HCT116 (cell line): ENCODE results near the gene FAM174A. TPM values are rescaled to one million over a fixed set of nuclear protein-coding genes. Genes with fewer than 3 reads are reported as not detected.

ENCODE experiments used
- ATAC-seq: fragments of 200-7000 bp; cut with Tn5 transposase; 2 replicates; pipeline ENCODE4 v1.9.1; 2020; ENCODE audit warnings: mild to moderate bottlenecking, moderate library complexity
- BruUV-seq: library from RNA; stranded (reverse); fragments of 400-500 nt; replicated peaks from 2 replicates; lab custom pipeline; 2021; lab: Mats Ljungman, UMichigan
- CTCF ChIA-PET: fragments of 300-600 bp; sonication (Branson Sonifier 250); formaldehyde crosslinking; loops from one replicate; lab custom pipeline; 2021; ENCODE audit warnings: antibody characterized with exemption; lab: Charles Lee
- POLR2A ChIA-PET: fragments of 300-600, 350-600 bp; sonication (Branson Sonifier 250); formaldehyde crosslinking; loops from one replicate; lab custom pipeline; 2021; ENCODE audit warnings: antibody characterized with exemption; lab: Charles Lee
- RAD21 ChIA-PET, 2 experiments: fragments of 300-600 bp; sonication (Branson Sonifier 250); formaldehyde crosslinking; loops; one replicate each; lab custom pipeline; 2023; ENCODE audit warnings: low total read pairs in 2 of 2; ENCODE audit not compliant: uncharacterized antibody in 2 of 2, unreplicated experiment in 2 of 2, low non-redundant PET in 1 of 2; lab: Charles Lee
- DNase-seq: peaks from one replicate; pipeline ENCODE4 v3.0.0-alpha.2; 2010; ENCODE audit warnings: low read depth, low spot score
- H2AFZ ChIP-seq: fragments of 200-600 bp; shearing (Covaris generic), sonication (generic); 2 replicates; pipeline ENCODE4 v1.6.1; 2017; ENCODE audit warnings: low read depth, mixed run types, mixed read lengths, antibody characterized with exemption, low read length; ENCODE audit not compliant: poor library complexity, severe bottlenecking
- H3K27ac ChIP-seq: 2 replicates; pipeline ENCODE4 v1.5.1; 2012; ENCODE audit warnings: low read depth, low read length
- H3K27me3 ChIP-seq: fragments of 200-600 bp; sonication (generic); 2 replicates; pipeline ENCODE4 v1.6.1; 2016; ENCODE audit warnings: mixed run types, low read length, mixed read lengths; ENCODE audit not compliant: insufficient read depth
- H3K36me3 ChIP-seq, 2 experiments: fragments of 200-500 bp in 1 of 2; fragments of 200-600 bp in 1 of 2; sonication (Bioruptor generic) in 1 of 2; sonication (generic) in 1 of 2; 2 replicates each; pipeline versions ENCODE4 v1.5.1 to v1.6.1; 2014 to 2016; ENCODE audit warnings: low read length in 2 of 2, inconsistent platforms in 1 of 2, mixed read lengths in 1 of 2, mixed run types in 1 of 2; ENCODE audit not compliant: insufficient read depth in 2 of 2, control insufficient read depth in 1 of 2
- H3K4me1 ChIP-seq, 2 experiments: fragments of 200-600 bp in 1 of 2; sonication (generic) in 1 of 2; 2 replicates each; pipeline versions ENCODE4 v1.5.1 to v1.6.1; 2012 to 2017; ENCODE audit warnings: low read length in 2 of 2, inconsistent platforms in 1 of 2, mild to moderate bottlenecking in 1 of 2, mixed read lengths in 1 of 2, mixed run types in 1 of 2, moderate library complexity in 1 of 2; ENCODE audit not compliant: insufficient read depth in 2 of 2, control insufficient read depth in 1 of 2
- H3K4me2 ChIP-seq: fragments of 200-600 bp; sonication (generic); 2 replicates; pipeline ENCODE4 v1.6.1; 2017; ENCODE audit warnings: mixed run types, low read length, mixed read lengths
- H3K4me3 ChIP-seq, 2 experiments: fragments of 200-600 bp in 1 of 2; sonication (generic) in 1 of 2; replicated peaks in 1 of 2; 2 replicates each; pipeline ENCODE4 v1.5.1; 2011 to 2016; ENCODE audit warnings: low read length in 2 of 2, control low read depth in 1 of 2, low read depth in 1 of 2, mild to moderate bottlenecking in 1 of 2, mixed read lengths in 1 of 2, mixed run types in 1 of 2
- H3K79me2 ChIP-seq: fragments of 200-600 bp; sonication (generic); 2 replicates; pipeline ENCODE4 v1.6.1; 2017; ENCODE audit warnings: mild to moderate bottlenecking, mixed run types, low read length, moderate library complexity, mixed read lengths; ENCODE audit not compliant: insufficient read depth
- H3K9ac ChIP-seq: fragments of 200-600 bp; sonication (generic); 2 replicates; pipeline ENCODE4 v1.6.1; 2016; ENCODE audit warnings: low read length, mixed read lengths
- H3K9me2 ChIP-seq: fragments of 200-600 bp; sonication (generic), shearing (Covaris generic); 2 replicates; pipeline ENCODE4 v1.6.1; 2017; ENCODE audit warnings: mixed run types, mild to moderate bottlenecking, moderate library complexity; ENCODE audit not compliant: insufficient read depth
- H3K9me3 ChIP-seq, 2 experiments: fragments of 200-500 bp in 1 of 2; fragments of 200-600 bp in 1 of 2; sonication (Bioruptor generic) in 1 of 2; sonication (generic) in 1 of 2; 2 replicates each; pipeline ENCODE4 v1.6.1; 2014 to 2017; ENCODE audit warnings: low read length in 2 of 2, mixed read lengths in 2 of 2, inconsistent platforms in 1 of 2, low read depth in 1 of 2, mild to moderate bottlenecking in 1 of 2, mixed run types in 1 of 2, moderate library complexity in 1 of 2; ENCODE audit not compliant: control insufficient read depth in 1 of 2, insufficient read depth in 1 of 2
- H4K20me1 ChIP-seq: fragments of 200-600 bp; sonication (generic), shearing (Covaris generic); 2 replicates; pipeline ENCODE4 v1.6.1; 2017; ENCODE audit warnings: mixed run types, mild to moderate bottlenecking, moderate library complexity; ENCODE audit not compliant: insufficient read depth
- EGR1 ChIP-seq: IDR thresholded peaks from 2 replicates; pipeline ENCODE4 v1.6.1; 2012; ENCODE audit warnings: low read depth
- EZH2phosphoT487 ChIP-seq: fragments of 200-600 bp; IDR thresholded peaks from 2 replicates; pipeline ENCODE4 v1.6.1; 2018; ENCODE audit warnings: antibody characterized with exemption, borderline replicate concordance
- SRF ChIP-seq: IDR thresholded peaks from 2 replicates; pipeline ENCODE4 v1.6.1; 2012; ENCODE audit warnings: low read depth
- TCF7L2 ChIP-seq: IDR thresholded peaks from 2 replicates; pipeline ENCODE4 v1.7.0; 2011; ENCODE audit warnings: borderline replicate concordance, inconsistent platforms; ENCODE audit not compliant: insufficient read depth, insufficient read length; ENCODE audit errors: extremely low read depth
- YY1 ChIP-seq: IDR thresholded peaks from 2 replicates; pipeline ENCODE4 v1.6.1; 2011; ENCODE audit warnings: low read length, low read depth, moderate library complexity, mild to moderate bottlenecking; ENCODE audit not compliant: insufficient replicate concordance; ENCODE audit errors: extremely low read depth
- intact Hi-C: fragments of 100-400 bp; cut with micrococcal nuclease; formaldehyde crosslinking; loops from 2 replicates; pipeline ENCODE4 v1.10.0; 2022
- total RNA-seq: library from RNA; stranded (reverse); gene quantifications from one replicate; pipeline ENCODE4 v1.2.1, GENCODE V29; 2021; ENCODE audit not compliant: unreplicated experiment
- TF ChIP-seq, protein P1 (sequence below): IDR thresholded peaks from 2 replicates; pipeline ENCODE4 v1.6.1; 2012
- TF ChIP-seq, protein P2 (sequence below): IDR thresholded peaks from 2 replicates; pipeline ENCODE4 v1.6.1; 2012; ENCODE audit warnings: low read depth

The FAM174A gene
- total RNA-seq, 1 experiment from 2014 or later = 8.6 TPM

DNA sequence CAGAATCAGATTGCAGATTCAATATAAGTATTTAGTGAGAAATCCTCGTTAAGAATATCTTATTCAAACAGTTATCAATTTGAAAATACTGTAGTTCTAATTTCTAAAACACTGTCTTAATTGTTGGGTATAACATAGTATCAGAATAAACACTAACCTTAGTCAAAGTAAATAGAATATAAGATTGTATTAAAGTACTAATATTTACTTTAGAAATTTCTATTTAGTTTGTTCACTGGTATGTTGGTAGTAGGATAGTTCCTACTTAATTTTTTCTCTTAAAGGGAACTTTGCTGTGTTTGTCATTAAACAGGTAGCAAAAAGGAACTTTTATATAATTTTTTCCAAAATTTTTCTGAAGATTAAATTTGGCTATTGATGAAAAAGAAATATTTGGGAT lies 42.3 kb downstream of the FAM174A start:
- H3K9me2 ChIP-seq = no peaks in the 10 kb centered on the region
- H3K79me2 ChIP-seq = no peaks in the 10 kb centered on the region
- no peak for DNase-seq
- intact Hi-C loops = no loop called here
- H3K4me2 ChIP-seq = no peak overlapping the region
- H3K9ac ChIP-seq = no peak overlapping the region
- no peaks in the 10 kb centered on the region for H3K9me3 ChIP-seq
- TF ChIP-seq SRF = no peak
- TF ChIP-seq EGR1 = no peak
- TF ChIP-seq, protein P1, sequence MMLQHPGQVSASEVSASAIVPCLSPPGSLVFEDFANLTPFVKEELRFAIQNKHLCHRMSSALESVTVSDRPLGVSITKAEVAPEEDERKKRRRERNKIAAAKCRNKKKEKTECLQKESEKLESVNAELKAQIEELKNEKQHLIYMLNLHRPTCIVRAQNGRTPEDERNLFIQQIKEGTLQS = no peak
- no peak for TF ChIP-seq EZH2phosphoT487
- TF ChIP-seq YY1 = no peak
- TF ChIP-seq, protein P2, sequence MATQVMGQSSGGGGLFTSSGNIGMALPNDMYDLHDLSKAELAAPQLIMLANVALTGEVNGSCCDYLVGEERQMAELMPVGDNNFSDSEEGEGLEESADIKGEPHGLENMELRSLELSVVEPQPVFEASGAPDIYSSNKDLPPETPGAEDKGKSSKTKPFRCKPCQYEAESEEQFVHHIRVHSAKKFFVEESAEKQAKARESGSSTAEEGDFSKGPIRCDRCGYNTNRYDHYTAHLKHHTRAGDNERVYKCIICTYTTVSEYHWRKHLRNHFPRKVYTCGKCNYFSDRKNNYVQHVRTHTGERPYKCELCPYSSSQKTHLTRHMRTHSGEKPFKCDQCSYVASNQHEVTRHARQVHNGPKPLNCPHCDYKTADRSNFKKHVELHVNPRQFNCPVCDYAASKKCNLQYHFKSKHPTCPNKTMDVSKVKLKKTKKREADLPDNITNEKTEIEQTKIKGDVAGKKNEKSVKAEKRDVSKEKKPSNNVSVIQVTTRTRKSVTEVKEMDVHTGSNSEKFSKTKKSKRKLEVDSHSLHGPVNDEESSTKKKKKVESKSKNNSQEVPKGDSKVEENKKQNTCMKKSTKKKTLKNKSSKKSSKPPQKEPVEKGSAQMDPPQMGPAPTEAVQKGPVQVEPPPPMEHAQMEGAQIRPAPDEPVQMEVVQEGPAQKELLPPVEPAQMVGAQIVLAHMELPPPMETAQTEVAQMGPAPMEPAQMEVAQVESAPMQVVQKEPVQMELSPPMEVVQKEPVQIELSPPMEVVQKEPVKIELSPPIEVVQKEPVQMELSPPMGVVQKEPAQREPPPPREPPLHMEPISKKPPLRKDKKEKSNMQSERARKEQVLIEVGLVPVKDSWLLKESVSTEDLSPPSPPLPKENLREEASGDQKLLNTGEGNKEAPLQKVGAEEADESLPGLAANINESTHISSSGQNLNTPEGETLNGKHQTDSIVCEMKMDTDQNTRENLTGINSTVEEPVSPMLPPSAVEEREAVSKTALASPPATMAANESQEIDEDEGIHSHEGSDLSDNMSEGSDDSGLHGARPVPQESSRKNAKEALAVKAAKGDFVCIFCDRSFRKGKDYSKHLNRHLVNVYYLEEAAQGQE = no peak
- TF ChIP-seq TCF7L2 = no peak
- ChIA-PET RAD21 (no interaction called here), POLR2A (no interaction called here), CTCF (no interaction called here)
- no peaks in the 10 kb centered on the region for H4K20me1 ChIP-seq
- no TSS peak for BruUV-seq
- H3K4me3 ChIP-seq = no peak overlapping the region
- no peaks in the 10 kb centered on the region for H3K27me3 ChIP-seq
- no peak overlapping the region for H2AFZ ChIP-seq
- H3K4me1 ChIP-seq = no peaks in the 10 kb centered on the region
- H3K27ac ChIP-seq = no peak overlapping the region
- H3K36me3 ChIP-seq = no peaks in the 10 kb centered on the region
- no peak for ATAC-seq
